Epithelial cell of proximal tubule (primary cell): ENCODE data around the gene SEMA3F. TPM values are rescaled to one million over a fixed set of nuclear protein-coding genes. Genes with fewer than 3 reads are reported as not detected.

Source experiments
- DNase-seq: peaks from one replicate; pipeline ENCODE4 v3.0.0-alpha.2; 2011; ENCODE audit warnings: low read depth
- H3K4me3 ChIP-seq: 2 replicates; pipeline ENCODE4 v1.5.1; 2011; ENCODE audit warnings: low read depth, mild to moderate bottlenecking, low read length
- CTCF ChIP-seq: conservative IDR thresholded peaks from 2 replicates; pipeline ENCODE4 v1.5.1; 2012; ENCODE audit warnings: low read depth, mild to moderate bottlenecking, low read length
- total RNA-seq: library from RNA; depleted of rRNA; stranded (reverse); fragments of >200 nt; gene quantifications from 2 replicates; pipeline ENCODE4 v1.2.3, GENCODE V29; 2015

The SEMA3F gene
- total RNA-seq, 1 donor from 2014 or later, result 58.6 TPM

- no peak for TF ChIP-seq CTCF
- H3K4me3 ChIP-seq, result no peak overlapping the region
Measured at GRCh38 chr3:50184242-50184978, 29.3 kb downstream of the SEMA3F start.

GRCh38 chr3:50185230-50185629, 30.1 kb downstream of the SEMA3F start:
- no peak for TF ChIP-seq CTCF
- H3K4me3 ChIP-seq, result no peak overlapping the region
- no peak for DNase-seq

More at GRCh38 chr3:50184242-50184978, 29.3 kb downstream of the SEMA3F start:
- DNase-seq, result no peak

GRCh38 chr3:50186096-50186495, 31.0 kb downstream of the SEMA3F start:
- no peak overlapping the region for H3K4me3 ChIP-seq
- no peak for TF ChIP-seq CTCF
- DNase-seq, result no peak

GRCh38 chr3:50187750-50188149, 32.6 kb downstream of the SEMA3F start:
- no peak for TF ChIP-seq CTCF
- DNase-seq, result no peak

GRCh38 chr3:50189274-50189673, 34.1 kb downstream of the SEMA3F start:
- no peak overlapping the region for H3K4me3 ChIP-seq
- no peak for DNase-seq
- peak; percentile 96 for TF ChIP-seq CTCF

More at GRCh38 chr3:50187750-50188149, 32.6 kb downstream of the SEMA3F start:
- no peak overlapping the region for H3K4me3 ChIP-seq

- TF ChIP-seq CTCF, result no peak
- DNase-seq, result no peak
- H3K4me3 ChIP-seq, result no peak overlapping the region
Measured at GRCh38 chr3:50189989-50190388, 34.9 kb downstream of the SEMA3F start.
